Cardiac ventricle fibroblast (primary cell): ENCODE data around the gene PERM1. TPM values are rescaled to one million over a fixed set of nuclear protein-coding genes. Genes with fewer than 3 reads are reported as not detected.

Experiments used
- total RNA-seq: library from RNA; depleted of rRNA; stranded (reverse); fragments of >200 nt; gene quantifications from 2 replicates; pipeline ENCODE4 v1.2.3, GENCODE V29; 2015

The PERM1 gene, protein sequence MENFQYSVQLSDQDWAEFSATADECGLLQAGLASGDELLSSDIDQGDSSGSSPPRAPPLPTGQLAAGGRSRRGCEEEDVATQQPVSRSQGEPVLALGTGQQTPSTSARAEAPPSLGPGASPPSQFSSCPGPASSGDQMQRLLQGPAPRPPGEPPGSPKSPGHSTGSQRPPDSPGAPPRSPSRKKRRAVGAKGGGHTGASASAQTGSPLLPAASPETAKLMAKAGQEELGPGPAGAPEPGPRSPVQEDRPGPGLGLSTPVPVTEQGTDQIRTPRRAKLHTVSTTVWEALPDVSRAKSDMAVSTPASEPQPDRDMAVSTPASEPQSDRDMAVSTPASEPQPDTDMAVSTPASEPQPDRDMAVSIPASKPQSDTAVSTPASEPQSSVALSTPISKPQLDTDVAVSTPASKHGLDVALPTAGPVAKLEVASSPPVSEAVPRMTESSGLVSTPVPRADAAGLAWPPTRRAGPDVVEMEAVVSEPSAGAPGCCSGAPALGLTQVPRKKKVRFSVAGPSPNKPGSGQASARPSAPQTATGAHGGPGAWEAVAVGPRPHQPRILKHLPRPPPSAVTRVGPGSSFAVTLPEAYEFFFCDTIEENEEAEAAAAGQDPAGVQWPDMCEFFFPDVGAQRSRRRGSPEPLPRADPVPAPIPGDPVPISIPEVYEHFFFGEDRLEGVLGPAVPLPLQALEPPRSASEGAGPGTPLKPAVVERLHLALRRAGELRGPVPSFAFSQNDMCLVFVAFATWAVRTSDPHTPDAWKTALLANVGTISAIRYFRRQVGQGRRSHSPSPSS
- not detected in 2 replicates for total RNA-seq

DNA sequence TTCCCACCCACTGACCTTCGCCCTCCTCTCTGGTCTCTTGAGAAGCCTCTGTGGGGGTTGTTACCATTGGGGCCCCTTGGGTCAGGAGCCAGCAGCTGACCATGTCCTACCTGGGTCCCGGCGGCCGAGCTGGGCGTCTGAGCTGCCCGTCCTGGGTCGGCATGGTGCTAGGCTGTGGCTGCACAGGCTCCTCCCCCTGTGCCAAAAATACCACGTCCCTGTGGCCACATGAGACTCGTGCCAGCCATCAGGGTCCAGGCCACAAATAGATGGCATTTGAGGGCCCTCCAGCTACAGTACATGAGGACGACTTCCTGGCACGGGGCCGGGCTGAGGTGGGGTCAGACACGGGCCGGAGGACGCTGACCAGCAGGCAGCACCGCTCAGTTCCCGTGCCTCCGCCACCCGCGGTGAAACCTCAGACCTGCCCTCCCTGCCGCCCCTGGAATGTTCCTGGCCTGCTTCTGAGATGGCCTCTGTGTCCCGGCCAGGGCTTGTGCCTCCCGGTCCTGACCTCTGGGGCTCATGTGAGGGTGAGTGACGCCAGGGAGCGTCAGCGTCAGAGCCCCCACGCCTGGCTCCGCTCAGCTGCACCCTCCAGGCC lies at the start of gene PERM1:
PERM1 (minus strand) TSS at position 139 of the 604 bp plus-strand sequence. CDS start 1,064 bp downstream, outside the sequence.

DNA sequence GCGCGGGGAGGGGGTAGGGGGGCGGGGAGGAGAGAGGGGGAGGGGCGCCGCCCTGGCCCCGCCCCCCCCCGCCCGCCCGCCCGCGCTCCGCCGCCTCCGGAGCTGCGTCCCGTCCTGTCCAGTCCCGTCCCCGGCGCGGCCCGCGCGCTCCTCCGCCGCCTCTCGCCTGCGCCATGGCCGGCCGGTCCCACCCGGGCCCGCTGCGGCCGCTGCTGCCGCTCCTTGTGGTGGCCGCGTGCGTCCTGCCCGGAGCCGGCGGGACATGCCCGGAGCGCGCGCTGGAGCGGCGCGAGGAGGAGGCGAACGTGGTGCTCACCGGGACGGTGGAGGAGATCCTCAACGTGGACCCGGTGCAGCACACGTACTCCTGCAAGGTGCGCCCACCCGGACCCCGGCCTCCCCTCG lies 38.1 kb upstream of the PERM1 start, which contains the start of gene AGRN:
AGRN (plus strand) TSS at position 121 of the 405 bp plus-strand sequence; CDS start at position 174, 53 bp downstream.

DNA sequence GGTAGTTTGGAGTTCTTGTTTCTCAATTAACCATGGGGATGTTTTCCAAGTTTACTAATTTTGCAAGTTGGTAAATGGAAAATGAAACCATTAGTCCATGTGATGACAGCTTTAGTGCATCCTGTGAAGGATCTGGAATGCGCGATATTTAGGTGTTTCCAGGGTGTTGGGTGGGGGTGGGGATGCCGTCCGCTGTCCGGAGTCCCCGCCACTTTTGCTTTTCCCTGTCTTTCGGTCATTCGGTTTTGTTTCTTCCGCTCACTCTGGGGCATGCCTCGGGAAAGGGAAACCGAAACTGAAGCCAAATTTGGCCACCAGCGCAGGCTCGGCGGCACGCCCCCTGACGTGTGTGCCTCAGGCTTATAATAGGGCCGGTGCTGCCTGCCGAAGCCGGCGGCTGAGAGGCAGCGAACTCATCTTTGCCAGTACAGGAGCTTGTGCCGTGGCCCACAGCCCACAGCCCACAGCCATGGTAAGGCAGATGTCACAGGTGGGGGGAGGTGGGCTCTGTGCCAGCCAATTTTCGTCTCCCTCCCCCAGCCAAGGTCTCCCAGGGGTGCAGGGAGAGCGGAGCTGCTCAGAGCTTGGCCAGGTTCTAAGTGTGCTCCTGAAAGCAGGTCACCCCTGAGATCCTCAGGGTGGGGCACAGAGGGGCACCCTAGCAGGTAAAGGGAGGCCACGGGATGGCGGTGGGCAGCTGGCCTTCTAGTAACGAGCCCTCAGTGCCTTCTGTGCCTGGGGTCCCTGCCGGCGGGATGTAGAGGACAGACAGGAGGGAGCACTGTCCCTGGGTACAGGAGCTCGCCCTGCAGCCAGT lies 31.4 kb upstream of the PERM1 start, which contains the start of gene ISG15:
ISG15 (plus strand) TSS at position 393 of the 817 bp plus-strand sequence; CDS start at position 470, 77 bp downstream.

DNA sequence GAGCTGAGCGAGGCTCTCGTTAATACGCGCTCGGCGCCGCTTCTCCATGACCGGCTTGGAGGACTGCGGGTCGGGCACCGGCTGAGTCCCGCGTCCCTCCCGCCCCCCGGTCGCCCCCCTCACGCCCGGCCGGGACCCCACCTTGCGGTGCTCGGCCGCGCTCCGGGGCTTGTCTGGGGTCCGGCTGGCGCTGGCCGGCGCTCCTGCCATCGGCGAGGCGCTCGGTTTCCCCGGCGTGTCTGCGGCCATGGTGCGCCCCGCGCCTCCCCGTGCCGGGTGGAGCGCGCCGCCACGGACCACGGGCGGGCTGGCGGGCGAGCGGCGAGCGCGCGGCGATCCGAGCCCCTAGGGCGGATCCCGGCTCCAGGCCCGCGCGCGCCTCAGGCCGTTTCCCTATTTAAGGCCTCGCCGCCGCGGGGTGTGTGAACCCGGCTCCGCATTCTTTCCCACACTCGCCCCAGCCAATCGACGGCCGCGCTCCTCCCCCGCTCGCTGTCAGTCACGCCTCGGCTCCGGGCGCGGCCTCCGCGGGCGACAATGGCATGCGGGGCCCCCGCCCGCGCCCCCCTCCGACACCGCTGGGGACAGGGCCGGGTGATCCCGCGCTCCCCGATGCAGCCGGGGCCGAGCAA lies 17.9 kb upstream of the PERM1 start, which contains the start of gene HES4:
HES4 (minus strand) TSS at position 373 of the 632 bp plus-strand sequence; CDS start at position 249, 124 bp downstream.

DNA sequence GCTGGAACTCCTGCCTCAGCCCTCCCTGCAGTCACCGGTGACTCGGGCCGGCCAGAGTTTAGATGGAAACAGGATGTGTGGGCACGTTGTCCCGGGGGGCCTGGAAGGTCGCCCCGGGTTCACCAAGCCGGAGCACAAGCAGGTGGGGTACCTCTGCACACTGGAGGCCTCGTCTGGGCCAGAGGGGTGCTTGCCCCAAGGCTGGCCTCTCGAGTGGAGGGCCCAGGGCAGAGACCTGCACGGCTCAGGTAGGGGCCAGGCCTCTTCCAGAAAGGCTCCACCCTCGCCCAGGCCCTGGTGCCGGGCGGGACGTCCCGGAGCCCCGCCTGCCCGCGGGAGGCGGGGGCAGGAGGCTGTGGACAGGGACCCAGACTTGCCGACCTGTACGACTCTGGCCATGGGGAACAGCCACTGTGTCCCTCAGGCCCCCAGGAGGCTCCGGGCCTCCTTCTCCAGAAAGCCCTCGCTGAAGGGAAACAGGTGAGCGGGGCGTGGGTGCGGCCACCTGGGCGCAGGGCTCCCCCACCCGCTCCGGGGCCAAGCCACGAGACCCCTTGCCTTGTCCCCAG lies 15.7 kb downstream of the PERM1 start, which contains the start of gene PLEKHN1:
PLEKHN1 (plus strand) TSS at position 348 of the 569 bp plus-strand sequence; CDS start at position 398, 50 bp downstream.

DNA sequence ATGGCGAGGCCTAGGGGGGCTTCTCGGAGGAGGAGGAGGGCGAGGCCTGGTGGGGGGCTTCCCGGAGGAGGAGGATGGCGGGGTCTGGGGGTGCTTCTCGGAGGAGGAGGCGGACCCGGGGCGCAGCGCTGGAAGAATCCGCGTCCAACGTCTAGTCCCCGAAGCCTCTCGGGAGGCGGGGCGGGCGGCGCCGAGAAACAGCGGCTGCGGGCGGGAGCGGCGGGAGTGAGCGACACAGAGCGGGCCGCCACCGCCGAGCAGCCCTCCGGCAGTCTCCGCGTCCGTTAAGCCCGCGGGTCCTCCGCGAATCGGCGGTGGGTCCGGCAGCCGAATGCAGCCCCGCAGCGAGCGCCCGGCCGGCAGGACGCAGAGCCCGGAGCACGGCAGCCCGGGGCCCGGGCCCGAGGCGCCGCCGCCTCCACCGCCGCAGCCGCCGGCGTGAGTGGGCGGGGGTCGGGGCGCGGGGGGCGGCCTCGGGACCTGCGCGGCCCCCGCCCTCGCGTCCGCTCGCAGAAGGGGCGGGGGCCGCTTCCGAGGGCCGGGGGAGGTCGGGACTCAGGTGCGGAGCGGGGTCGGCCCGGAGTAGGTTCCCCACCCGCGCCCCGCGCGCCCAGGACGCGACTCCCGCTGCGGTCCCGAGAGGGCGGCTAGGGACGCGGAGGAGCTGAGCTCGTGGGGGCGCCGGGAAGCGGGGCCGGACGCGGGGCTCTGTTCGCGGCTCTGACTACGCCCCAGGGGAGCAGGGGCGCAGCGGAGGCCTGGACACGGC lies 21.3 kb downstream of the PERM1 start, which contains the start of gene KLHL17:
KLHL17 (plus strand) TSS at position 222 of the 769 bp plus-strand sequence; CDS start at position 332, 110 bp downstream.

DNA sequence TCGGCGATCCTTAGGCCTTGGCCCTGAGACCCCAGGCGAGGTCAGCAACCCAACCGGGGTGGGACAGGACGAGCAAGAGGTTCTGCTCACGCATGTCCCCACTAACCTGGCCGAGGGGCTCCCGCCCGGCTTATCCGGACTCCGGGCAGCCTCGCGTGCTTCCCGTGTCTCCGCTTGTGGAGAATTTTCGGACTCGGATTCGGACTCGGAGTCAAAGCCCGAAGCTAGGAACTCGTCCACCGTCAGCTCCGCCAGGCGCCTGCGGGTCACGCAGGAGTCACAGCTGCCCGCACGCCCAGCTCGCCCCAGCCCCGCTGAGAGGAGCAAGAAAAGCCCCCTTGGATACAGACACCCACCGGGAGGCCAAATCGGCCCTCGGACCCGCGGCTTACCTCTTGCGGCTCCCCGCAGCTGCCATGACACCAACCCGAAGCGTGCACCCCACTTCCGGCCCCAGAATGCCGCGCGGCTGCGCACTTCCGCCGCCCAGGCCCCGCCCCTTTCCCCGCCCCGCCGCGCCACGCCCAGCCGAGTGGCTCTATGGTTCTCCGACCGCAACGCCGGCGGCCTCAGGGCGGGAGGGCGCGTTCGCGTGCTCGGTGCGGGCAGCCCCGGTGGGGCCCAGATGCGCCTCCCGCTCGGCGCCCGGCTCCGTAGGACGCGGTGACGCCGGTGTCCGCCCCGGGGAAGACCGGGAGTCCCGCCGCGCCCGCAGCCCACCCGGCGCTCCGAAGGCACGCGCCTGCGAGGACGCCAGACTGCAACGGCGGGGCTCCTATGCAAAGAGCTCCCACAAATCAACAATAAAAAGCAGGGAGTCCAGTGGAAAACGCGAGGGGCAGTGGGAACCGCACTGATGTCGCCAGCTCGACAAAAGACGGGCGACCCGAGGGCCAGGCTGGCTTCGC lies 22.8 kb downstream of the PERM1 start, which contains the start of gene NOC2L:
NOC2L (minus strand) TSS at position 434 of the 908 bp plus-strand sequence; CDS start at position 418, 16 bp downstream.

Other genes with a start within 250 kb of the PERM1 start
- 11.4 and 12.5 TPM in 2 replicates for gene SAMD11, start 58.2 kb downstream of the PERM1 start, total RNA-seq
- 36.6 and 46.5 TPM in 2 replicates for gene NOC2L, start 22.8 kb downstream of the PERM1 start, total RNA-seq
- 4.4 and 4.5 TPM in 2 replicates for gene KLHL17, start 21.5 kb downstream of the PERM1 start, total RNA-seq
- gene PLEKHN1, start 15.6 kb downstream of the PERM1 start, total RNA-seq = 0.24 and 0.50 TPM in 2 replicates
- 4.9 and 6.0 TPM in 2 replicates for gene HES4, start 18.0 kb upstream of the PERM1 start, total RNA-seq
- gene ISG15, start 31.4 kb upstream of the PERM1 start, total RNA-seq = 44.0 and 76.6 TPM in 2 replicates
- 47.6 and 49.2 TPM in 2 replicates for gene AGRN, start 38.0 kb upstream of the PERM1 start, total RNA-seq
- not detected in 2 replicates for gene RNF223, start 92.2 kb upstream of the PERM1 start, total RNA-seq
- gene C1orf159, start 134.0 kb upstream of the PERM1 start, total RNA-seq = 5.5 and 11.3 TPM in 2 replicates
- not detected in 2 replicates for gene TTLL10, start 191.8 kb upstream of the PERM1 start, total RNA-seq
- 4.1 TPM in 1 of 2 replicates, not detected in the other for gene TNFRSF18, start 224.5 kb upstream of the PERM1 start, total RNA-seq
- 3.3 and 5.9 TPM in 2 replicates for gene TNFRSF4, start 232.1 kb upstream of the PERM1 start, total RNA-seq
- gene SDF4, start 249.9 kb upstream of the PERM1 start, total RNA-seq = 201 and 230 TPM in 2 replicates